HCT116 (cell line): ENCODE measurements around the gene SLX1A.

Experiments used
- CTCF ChIP-seq, 3 experiments: fragments of 200-600 bp in 1 of 3; sonication (generic) in 1 of 3; IDR thresholded peaks in 2 of 3; conservative IDR thresholded peaks in 1 of 3; 2 replicates each; pipeline ENCODE4 v1.5.1; 2012 to 2017; ENCODE audit warnings: low read depth in 2 of 3, low read length in 2 of 3, antibody characterized with exemption in 1 of 3, borderline replicate concordance in 1 of 3, control low read depth in 1 of 3, mild to moderate bottlenecking in 1 of 3, mixed read lengths in 1 of 3, mixed run types in 1 of 3, moderate library complexity in 1 of 3; ENCODE audit not compliant: insufficient read depth in 1 of 3
- POLR2AphosphoS5 ChIP-seq: IDR thresholded peaks from 2 replicates; pipeline ENCODE4 v1.6.1; 2011; ENCODE audit warnings: mild to moderate bottlenecking, low read depth, low read length, moderate library complexity

- TF ChIP-seq CTCF (IDR thresholded peaks at IDR 0.05 in 2 of 3, conservative IDR thresholded peaks at IDR 0.05 in 1 of 3; ENCODE audit: borderline replicate concordance in 1 of 3, insufficient read depth in 1 of 3, low read depth in 2 of 3, low read length in 2 of 3) (no peak), POLR2AphosphoS5 (no peak)
These were observed 48.0 kb upstream of the SLX1A start for GRCh38 chr16:30145657-30146056.
